Stimulated activated CD4-positive, alpha-beta T cell treated with anti-CD3 and anti-CD28 coated beads, Interleukin-1b, Interleukin-23, amount 100 ng/mL, for 4 hours (primary cell): ENCODE data around the gene PPP2R3B.

Experiments
- DNase-seq, 2 donors: peaks; one replicate each; pipeline ENCODE4 v3.0.0-alpha.2; 2020; ENCODE audit warnings: low read depth in 2 of 2

The PPP2R3B gene

DNA sequence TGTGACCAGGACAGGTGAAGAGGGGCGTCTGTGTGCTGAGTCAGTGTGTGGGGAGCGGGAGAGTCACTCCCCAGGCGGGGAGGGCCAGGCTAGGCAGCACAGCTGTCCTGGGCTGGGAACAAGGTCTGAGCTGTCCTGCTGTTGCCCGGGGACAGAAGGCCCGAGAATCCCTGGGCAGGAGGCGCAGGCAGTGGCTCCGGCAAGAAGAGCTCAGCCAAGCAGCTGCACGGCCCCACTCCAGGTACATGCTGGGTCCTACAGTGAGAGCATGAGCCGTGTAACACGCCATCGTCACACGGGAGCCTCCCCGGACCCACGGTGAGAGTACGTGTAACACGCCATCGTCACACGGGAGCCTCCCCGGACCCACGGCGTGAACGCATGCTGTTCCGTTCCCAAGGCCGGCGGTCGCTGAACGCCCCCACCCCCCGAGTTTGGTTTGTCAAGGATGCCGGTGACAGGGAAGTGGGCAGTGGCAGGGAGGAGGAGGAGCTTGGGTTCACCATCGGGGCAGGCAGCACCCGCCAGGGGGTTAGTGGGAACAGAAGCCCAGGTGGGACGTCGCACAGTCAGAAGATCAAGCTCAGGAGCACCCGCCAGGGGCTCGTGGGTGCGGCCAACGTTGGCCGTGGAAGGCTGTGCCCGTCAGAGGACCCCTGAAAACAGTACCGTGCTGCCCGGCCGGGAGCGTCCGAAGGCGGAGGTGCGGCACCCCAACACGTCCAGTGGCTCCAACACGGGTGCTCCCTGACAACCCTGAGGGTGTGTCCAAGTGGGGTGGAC lies 15.6 kb downstream of the PPP2R3B start:
- no peak for DNase-seq

DNA sequence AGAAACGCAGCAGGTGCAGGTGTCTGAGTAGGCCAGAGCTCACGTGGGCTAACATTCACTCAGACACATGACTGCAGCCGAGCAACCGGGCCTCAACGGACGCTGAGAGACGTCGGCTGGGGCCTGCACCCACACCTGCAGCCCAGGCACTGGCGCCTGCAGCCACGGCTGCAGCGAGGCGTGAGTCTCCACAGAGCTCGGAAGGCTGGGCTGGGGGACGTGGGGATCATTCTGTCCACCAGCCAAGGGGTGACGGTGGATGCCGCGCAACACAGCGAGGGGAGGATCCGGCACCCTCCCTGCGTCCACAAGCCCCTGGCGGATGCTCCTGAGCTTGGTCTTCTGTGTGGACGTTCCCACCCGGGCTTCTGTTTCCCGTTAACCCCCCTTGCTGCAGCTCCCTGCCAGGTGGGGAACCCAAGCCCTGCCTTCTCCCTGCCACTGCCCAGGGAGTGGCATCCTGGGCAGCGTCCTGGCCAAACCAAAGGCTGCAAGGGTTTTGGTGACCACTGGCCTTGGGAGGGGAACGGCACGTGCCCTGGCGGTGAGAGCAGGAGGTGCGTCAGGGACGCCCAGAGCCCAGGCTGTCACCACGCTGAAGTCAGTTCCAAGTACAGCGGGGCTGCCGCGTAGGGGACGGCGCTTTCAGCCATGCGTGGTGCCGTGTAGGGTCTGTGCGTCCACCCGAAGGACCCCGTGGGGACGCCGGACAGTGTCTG lies 16.3 kb downstream of the PPP2R3B start:
- DNase-seq: no peak

DNA sequence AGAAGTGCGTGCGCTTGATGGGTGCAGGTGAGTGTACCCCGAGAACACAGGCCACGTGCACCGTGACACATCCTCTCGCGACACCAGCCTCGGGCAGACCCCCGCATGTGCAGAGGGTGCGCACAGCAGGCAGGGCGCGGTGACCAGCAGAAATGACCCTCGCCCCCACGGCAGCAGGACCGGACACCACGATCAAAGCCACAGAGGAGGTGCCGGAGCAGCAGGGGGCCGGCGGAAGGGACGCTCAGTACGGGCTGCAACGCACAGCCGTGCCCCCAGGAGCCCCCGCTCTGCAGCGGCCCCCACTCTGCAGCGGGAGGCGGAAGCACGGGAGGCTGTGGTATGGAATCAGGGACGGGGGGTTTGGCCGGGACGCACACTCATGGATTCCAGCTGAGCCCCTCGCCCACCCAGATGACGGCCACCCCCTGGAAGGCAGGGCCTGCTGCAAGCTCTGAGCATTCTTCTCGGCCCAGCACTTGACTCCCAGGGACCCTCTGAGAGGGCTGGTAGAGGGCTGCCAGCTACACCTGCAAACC lies 17.1 kb downstream of the PPP2R3B start:
- DNase-seq: no peak

DNA sequence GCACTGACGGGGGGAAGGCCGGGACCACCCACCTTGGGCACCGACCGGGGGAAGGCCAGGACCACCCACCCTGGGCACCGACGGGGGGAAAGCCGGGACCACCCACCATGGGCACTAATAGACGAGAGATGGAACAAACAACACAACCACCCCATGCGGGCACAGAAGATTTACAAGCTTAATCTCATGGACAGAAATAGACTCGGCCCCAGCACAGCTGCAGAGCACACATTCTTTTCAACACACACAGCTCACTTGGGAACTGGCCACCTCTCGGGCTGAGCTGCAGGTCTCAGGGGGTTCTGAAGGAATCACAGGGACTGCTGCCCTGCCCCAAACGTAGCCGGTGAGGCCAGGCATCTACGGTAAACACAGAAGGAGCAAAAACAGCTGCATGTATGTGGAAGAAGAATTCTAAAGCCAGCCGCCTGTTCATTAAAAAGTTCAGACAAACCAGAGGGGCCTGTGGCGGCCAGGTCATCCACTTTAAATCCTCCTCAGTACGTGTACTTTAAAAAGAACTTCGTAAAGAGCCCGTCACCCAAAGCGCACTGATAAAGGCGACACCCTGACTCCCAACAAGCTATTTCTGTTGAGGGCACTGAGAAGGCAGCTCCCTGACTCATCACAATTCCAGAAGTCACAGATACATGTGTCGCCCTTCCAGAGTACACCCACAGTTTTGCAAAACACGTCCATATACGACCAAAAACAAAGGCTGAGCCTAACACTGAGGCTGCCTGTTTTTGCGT lies 17.7 kb downstream of the PPP2R3B start:
- no peak for DNase-seq

DNA sequence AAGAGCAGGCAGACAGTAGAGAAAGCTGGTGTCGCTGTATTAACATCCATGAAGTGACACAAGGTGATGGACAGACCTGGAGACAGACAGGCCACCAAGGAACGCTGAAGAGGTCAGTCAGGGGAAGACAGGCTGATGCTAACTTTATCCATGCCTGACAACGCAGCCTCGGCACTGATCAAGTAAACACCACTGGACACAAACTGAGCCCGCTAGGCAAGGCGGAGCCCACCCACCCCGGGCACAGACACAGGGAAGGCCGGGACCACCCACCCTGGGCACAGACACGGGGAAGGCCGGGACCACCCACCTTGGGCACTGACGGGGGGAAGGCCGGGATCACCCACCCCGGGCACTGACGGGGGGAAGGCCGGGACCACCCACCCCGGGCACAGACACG lies 18.8 kb downstream of the PPP2R3B start:
- DNase-seq: no peak

DNA sequence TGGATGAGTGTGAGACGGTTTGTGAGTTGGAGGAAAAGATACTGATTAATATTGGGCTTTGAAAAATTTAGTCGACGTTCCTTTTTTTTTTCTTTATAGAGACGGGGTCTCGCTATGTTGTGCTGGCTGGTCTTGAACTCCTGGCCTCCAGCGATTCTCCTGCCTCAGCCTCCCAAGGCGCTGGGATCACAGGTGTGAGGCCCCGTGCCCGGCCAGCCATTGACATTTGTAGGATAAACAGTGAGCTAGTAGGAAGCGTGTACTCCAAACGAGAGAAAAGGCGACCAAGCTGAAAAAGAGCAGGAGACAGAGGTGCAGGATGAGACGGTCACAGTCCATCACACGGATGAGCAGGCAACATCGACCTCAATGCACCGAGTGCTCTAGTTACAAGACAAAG lies 19.4 kb downstream of the PPP2R3B start:
- no peak for DNase-seq

DNA sequence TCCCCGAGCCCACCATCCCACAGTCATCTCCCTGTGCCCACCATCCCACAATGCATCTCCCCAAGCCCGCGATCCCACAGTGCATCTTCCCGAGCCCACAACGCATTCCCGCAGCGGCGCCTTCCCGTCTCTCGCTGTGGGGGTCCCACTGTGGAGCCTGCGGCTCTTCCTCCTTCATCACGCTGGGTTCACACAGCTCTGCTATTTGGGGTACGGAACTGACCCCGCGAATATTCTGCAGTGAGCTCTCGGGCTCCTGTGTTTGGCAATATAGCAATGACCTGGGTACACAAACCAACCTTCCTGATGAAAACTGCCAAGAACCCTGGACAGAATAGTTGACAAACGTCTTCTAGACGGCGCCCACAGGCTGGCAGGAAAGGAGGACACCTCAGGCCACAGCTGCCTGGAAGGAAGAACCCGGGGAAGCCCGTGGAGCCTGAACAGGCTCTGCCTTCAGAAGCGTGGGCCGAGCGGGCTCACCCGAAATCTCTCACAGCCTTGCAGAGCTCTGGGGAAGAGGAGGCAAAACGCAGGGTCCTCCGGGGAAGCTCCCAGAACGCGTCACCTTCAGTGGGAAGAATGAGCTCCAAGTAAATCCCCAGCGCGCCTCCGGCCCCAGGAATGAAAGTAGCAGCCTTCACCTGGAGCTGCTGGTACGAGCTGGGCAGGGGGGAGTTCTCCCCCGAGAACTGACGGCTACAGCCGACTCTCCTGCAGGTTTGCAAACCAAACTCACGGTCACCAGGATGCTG lies 22.9 kb downstream of the PPP2R3B start:
- DNase-seq: no peak

DNA sequence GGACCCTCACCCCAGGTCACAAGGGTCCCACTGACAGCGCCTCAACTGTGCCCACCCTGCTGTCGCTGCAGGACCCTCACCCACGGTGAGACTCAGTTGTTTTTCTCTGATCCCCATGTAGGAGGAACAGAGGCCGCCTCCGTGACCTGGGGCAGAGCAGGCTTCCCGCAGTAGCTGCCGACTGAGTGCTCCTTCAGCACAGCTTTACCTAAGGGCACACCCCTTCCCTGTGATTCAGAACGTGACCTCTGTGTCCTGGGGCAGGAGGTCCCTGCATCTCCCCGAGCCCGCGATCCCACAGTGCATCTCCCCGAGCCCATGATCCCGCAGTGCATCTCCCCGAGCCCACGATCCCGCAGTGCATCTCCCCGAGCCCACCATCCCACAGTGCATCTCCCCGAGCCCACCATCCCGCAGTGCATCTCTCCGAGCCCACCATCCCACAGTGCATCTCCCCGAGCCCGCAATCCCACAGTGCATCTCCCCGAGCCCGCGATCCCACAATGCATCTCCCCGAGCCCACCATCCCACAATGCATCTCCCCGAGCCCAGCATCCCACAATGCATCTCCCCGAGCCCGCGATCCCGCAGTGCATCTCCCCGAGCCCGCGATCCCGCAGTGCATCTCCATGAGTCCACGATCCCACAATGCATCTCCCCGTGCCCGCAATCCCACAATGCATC lies 23.6 kb downstream of the PPP2R3B start:
- DNase-seq: no peak

DNA sequence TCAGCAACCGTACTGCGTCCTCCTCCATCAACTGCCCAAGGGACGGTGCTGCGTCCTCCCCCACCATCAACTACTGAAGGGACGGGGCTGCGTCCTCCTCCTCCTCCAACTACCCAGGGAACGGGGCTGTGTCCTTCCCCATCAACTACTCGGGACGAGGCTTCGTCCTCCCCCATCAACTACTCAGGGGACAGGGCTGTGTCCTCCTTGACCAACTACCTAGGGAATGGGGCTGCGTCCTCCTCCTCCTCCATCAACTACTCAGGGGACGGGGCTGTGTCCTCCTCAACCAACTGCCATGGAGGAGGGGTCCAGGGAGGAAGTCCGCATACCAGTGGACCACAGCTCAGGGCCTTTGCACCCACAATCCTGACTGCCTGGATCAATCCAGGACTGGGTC lies 24.4 kb downstream of the PPP2R3B start:
- no peak for DNase-seq

DNA sequence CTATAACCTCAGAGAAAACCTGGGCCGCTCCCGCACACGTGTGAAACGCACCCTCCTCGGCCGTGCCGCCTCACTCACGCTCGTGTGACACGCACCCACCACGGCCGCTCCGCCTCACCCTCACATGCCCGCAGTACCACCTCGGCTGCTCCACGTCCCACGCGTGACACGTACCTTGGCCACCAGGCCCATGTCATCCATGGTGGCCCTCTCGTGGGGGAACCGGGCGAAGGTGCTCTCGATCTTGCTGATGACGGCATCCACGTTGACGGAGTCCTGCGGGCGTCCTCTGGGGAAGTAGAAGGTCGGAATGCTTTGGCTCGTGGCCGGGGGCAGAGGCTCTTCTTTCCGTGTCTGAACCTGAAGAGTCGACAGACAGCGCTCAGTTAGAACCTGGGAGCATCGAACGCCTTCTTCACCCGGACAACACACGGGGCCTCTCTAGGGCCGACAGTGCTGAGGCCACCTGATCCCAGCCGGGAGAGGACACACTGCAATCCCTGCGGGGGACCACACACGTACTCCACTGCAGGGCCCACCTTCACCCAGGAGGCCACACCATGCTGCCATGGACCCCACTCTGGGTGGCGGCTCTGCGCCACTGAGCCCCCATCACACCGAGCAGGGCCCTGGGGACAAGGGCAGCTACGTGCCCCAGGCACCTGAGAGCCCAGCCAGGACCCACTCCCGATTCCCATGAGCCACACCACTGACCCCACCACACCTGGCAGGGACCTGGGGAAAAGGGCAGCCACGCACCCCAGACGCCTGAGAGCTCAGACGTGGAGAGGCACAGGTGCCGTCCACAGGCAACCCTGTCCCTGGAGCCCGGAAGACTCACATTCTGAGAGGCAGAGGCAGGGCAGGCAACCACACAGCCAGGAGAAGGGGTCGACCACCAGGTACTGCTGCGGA lies 25.2 kb downstream of the PPP2R3B start:
- no peak for DNase-seq

DNA sequence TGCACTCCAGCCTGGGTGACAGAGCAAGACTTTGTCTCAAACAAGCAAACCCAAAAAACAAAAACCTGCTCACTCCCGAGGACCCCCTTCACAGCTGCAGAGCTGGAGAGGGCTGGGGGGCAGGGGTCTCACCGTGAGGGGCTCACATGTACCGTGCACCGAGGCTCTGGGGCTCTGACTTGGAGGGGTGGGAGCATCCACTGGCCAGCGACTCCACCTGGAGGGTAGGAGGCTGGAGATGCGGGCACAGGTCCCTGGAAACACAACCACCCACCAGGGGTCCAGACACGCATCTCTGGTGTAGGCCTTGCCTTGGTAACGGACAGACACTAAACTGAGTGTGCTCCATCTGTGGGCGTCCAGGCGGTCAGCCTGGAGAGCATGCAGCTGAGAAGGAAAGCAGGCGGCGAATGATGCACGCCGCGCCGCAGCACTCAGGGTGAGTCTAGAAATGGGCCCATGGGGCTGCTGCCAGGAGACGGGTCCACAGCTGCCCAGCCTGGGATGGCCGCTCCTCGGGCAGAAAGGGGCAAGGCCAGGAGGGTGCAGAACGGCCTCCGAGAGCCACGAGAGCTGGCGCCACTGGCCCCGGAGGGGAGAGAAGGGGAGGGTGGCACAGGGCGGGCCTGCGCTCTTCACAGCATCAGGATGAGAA lies 26.1 kb downstream of the PPP2R3B start:
- no peak for DNase-seq

DNA sequence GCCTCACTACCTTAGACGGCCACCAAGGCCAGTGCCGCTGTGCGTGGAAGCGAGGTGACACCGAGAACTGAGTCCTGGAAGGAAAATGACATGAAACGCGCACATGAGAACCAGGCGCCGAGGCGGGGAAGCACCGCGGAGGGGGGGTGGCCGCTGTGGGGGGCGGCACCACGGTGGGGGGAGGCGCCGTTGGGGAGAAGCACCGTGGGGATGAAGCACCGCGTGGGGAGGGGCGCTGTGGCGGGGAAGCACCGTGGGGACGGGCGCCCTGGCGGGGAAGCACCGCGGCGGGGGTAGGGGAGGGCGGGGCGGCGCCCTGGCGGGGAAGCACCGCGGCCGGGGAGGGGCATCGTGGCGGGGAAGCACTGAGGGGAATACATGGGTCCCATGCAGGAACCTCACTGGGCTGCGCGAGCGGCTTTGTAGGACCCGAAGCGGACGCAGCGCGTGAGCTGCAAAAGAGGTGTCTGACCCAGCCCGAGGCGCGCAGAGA lies 28.0 kb downstream of the PPP2R3B start:
- no peak for DNase-seq

DNA sequence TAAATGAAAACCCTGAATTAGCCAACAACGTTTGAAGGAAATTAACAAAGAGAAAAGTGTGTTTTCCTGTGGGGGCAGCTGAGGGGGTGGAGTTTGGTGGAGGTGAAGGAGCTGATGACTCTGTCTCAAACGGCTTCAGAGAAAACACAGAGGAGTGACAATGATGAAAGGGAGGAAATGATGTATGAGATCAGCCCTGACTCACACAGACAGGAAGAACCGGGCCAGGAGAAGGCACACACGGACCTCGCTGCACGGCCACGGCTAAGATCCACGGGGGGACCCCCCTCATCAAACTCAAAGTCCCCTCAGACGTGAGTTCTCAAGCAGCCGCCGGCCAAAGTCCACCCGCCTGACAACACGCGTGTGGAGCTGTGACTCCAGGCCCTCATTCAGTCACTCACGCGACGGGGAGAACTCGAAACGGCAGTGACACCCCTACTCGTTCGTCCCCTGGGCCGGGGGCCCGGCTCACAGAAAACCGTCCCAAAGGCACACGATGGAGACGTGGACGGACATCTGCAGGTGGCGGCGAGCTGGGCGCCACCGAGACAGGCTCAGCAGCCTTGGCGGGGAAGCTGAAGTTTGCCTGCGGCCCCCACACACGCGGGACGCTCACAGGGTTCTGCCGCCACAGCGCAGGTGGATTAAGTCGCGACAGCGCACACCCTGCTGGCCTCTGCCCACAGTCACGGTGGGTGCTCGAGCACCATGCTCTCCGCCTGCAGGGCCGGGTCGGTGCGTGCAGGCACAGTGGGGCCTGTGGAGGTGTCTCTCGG lies 28.8 kb downstream of the PPP2R3B start:
- peak; percentile 20 to 36 for DNase-seq

DNA sequence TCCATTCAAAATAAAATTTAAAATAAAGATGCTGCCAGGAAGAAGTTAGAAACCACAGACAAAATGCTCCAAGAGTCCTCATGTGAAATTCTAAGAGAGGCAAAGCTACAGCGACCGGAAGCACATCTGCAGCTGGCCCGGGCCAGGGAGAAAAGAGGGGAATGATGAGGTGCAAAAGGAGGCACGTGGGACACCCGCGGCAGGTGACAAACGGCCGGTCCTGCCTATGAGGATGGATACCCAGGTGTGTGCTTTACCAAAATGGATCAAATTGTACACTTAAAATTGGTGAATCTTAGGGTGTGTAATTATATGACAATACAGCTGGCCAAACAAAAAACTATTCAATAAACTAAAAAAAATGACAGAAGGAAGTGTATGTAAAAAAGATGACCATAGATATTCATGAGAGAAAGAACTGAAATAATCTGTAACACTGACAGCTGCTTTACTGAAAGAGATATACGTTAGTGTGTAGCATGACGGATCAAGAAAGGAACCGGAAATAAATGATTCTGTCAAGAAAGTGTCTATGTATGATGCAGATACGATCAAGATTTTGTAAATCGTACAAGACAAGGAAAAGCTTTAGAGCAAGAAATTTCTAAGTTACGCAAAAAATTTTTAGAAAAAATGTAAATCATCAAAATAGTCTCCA lies 29.5 kb downstream of the PPP2R3B start:
- no peak for DNase-seq

DNA sequence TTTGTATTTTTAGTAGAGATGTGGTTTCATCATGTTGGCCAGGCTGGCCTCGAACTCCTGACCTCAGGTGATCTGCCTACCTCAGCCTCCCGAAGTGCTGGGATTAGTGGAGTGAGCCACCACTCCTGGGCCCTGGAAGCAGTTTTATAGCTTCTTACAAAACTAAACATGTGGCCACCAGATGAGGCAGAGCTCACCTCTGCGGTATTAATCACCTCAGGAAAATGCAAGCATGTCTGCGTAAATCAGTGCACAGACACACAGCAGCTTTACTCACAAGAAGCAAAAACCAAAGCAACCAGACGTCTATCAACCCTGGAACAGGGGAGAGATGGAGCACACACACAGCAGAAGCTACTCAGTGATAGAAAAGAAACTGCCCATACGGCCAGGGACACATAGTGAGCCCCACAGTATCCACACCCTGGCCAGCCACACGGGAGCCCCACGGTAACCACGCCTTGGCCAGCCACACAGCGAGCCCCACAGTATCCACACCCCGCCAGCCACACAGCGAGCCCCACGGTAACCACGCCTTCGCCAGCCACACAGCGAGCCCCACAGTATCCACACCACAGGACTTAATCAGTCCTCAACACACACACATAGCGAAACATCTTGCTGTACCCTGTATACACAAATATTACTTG lies 30.2 kb downstream of the PPP2R3B start:
- no peak for DNase-seq

DNA sequence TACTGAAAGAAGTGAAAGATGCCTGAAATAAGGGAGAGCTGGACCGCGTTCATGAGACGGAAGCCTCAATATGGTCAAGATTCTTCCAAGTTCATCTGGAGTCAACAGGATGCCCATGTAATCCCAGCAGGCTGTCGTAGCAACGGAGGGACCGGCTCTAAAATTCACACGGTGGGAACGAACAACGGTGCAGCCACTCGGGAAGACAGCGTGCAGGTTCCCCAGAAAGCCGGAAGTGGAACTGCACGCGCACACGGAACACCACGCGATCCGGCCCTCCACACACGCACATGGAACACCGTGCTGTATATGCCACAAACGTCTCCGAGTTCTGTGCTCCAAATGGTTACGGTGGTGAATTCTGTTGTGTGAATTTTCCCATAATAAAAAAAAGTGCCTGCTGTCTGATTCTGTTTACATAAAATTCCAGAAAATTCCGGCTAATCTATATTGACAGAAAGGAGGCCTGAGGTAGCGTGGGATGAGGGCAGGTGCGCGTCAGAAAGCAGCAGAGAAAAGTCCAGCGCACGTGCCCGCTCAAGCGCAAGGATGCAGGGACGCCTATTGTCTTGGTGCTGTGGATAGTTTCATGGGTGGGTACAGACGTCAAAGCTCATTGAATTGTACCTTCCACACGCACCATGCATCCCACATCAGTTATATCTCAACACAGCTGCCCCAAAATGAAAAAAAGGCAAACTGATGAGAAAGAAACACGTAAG lies 31.2 kb downstream of the PPP2R3B start:
- no peak for DNase-seq
